HEK293T (cell line): ENCODE results near the gene MELK.

Source experiments
- ARNT ChIP-seq: fragments of 450-650 bp; IDR thresholded peaks from 2 replicates; pipeline ENCODE4 v1.6.1; 2017; ENCODE audit warnings: mild to moderate bottlenecking
- BHLHE40 ChIP-seq: fragments of 450-650 bp; IDR thresholded peaks from 2 replicates; pipeline ENCODE4 v1.6.1; 2016; ENCODE audit warnings: mild to moderate bottlenecking, moderate library complexity, borderline replicate concordance
- ELF4 ChIP-seq: fragments of 450-650 bp; IDR thresholded peaks from 2 replicates; pipeline ENCODE4 v1.6.1; 2017; ENCODE audit warnings: antibody characterized with exemption
- FOXA1 ChIP-seq: fragments of 450-650 bp; IDR thresholded peaks from 2 replicates; pipeline ENCODE4 v1.6.1; 2016; ENCODE audit warnings: mild to moderate bottlenecking
- FOXK2 ChIP-seq: fragments of 450-650 bp; IDR thresholded peaks from 2 replicates; pipeline ENCODE4 v1.6.1; 2016; ENCODE audit warnings: mild to moderate bottlenecking
- FOXM1 ChIP-seq: fragments of 450-650 bp; IDR thresholded peaks from 2 replicates; pipeline ENCODE4 v1.6.1; 2017; ENCODE audit warnings: mild to moderate bottlenecking, borderline replicate concordance
- PKNOX1 ChIP-seq: fragments of 450-650 bp; IDR thresholded peaks from 2 replicates; pipeline ENCODE4 v1.6.1; 2016
- SUZ12 ChIP-seq: fragments of 450-650 bp; IDR thresholded peaks from 2 replicates; pipeline ENCODE4 v1.6.1; 2016; ENCODE audit warnings: mild to moderate bottlenecking
- TARDBP ChIP-seq: fragments of 450-650 bp; IDR thresholded peaks from 2 replicates; pipeline ENCODE4 v1.6.1; 2016
- ZNF384 ChIP-seq: fragments of 450-650 bp; IDR thresholded peaks from 2 replicates; pipeline ENCODE4 v1.6.1; 2016

DNA sequence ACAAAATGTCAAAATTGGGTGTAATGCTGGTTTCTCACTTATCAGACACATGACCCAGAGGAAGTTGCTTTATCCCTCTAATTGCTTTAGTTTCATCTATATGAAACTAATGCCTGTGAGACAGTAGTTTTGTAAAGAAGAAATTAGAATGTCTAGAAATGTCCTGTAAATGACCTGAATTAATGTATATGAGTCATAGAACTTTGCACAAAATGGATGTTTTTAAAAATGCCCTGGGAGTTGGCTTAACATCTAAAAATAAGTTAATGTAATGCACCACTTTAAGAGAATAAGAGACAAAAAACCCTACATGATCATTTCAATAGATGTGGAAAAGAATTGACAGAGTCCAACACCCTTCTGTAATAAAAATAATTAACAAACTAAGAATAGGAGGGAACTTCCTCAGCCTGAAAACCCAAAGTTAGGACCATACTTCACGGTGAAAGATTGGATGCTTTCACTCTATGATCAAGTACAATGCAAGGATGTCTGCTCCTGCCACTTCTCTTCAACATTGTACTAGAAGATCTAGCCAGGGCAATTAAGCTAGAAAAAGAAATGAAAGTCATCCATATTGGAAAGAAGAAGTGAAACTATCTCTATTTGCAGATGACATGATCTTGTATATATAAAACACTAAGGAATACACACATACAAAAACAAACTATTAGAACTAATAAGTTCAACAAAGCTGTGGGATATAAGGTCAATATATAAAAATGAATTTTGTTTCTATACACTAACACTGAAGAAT lies 117.9 kb downstream of the MELK start:
- TF ChIP-seq BHLHE40, result no peak
- TF ChIP-seq SUZ12, result no peak
- TF ChIP-seq ELF4, result no peak
- no peak for TF ChIP-seq FOXK2
- TF ChIP-seq TARDBP, result no peak
- TF ChIP-seq ARNT, result no peak
- no peak for TF ChIP-seq PKNOX1
- no peak for TF ChIP-seq ZNF384
- no peak for TF ChIP-seq FOXA1
- TF ChIP-seq FOXM1, result no peak
